HG02943 (cell line): Measurements from ENCODE around the gene CMIP.
"Not testable (repeated sequence)": the region's sequence is repeated elsewhere in the genome, so short reads cannot be mapped to it uniquely, and the experiment has no call there.

Experiments
- ATAC-seq: cut with Tn5 transposase; IDR thresholded peaks from one replicate; pipeline ENCODE4 v1.9.1; 2021; ENCODE audit warnings: mild to moderate bottlenecking, low read depth, moderate library complexity; ENCODE audit not compliant: unreplicated experiment

CMIP gene

GRCh38 chr16:81513204-81514040, 68.8 kb downstream of the CMIP start:
- ATAC-seq = no peak

- no peak for ATAC-seq
Observed at GRCh38 chr16:81514041-81514559, 69.5 kb downstream of the CMIP start.

DNA sequence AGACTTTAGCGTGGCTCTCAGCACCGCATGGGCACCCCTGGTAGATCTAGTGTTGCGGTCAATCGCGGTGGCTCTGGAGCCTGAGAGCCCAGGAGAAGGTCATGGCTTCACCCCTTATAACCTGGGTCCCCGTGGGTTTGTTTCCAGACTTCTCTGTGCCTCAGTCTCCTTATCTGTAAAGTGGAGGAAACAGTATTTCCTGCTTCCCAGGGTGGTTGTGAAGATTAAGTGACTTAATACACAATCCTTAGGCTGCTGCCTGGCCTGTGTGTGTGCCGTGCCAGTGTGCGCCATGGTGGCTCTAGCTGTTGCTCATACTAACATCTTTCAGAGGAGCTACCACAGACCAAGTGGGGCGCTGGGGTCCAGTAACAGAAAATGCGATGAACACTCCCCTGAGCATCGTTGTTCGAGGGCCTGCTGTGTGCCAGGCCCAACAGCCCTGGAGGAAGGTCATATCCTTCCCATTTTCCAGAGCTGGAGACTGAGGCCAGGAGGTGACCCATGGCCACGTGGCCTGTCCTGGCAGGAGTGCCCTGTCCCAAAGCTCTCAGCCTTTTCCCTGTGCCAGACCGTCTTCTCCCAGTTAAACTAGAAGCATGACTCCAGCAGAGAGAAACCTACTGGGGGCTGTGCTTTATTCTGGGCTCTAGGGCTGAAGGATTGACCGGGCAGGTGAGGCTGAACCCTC, 70.1 kb downstream of the CMIP start:
- ATAC-seq = no peak

- no peak for ATAC-seq
Observed at GRCh38 chr16:81515281-81515680, 70.7 kb downstream of the CMIP start.

- no peak for ATAC-seq
Observed at GRCh38 chr16:81515721-81516120, 71.1 kb downstream of the CMIP start.

DNA sequence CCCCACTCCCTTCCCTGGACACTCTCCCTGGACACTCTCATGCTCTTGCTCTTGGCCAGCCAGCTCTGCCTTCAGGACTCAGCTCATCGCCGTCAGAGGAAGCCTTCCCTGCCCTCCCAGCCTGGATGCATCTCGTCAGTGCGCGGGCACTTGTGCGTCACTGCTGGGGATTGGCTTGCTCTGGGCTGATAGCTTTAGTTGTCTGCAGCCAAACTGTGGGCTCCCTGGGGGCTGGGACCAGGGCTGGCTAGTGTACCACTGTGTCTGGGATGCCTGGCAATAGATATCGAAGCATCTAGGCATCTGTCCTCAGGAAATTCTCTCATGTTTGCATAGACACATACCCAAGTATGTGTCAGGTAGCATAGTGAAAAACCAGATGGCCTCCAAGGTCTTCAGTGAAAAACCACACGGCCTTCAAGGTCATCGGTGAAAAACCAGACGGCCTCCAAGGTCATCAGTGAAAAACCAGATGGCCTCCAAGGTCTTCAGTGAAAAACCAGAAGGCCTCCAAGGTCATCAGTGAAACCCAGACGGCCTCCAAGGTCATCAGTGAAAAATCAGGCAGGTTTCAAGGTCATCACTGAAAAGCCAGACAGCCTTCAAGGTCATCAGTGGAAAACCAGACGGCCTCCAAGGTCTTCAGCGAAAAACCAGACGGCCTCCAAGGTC, 72.0 kb downstream of the CMIP start:
- no peak for ATAC-seq

DNA sequence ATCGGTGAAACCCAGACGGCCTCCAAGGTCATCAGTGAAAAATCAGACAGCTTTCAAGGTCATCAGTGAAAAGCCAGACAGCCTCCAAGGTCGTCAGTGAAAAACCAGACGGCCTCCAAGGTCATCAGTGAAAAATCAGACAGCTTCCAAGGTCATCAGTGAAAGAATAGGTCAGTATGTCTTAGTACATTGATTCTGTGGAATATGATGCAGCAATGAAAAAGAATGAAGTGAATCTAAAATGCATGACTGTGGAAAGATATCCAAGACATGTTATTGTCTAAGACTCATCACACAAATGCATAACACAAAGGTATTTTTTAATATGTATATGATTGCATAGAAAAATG, 72.5 kb downstream of the CMIP start:
- no peak for ATAC-seq

- no peak for ATAC-seq
Observed at GRCh38 chr16:81517629-81518438, 73.2 kb downstream of the CMIP start.

GRCh38 chr16:81518439-81518757, 73.8 kb downstream of the CMIP start:
- no peak for ATAC-seq

GRCh38 chr16:81519301-81520150, 74.9 kb downstream of the CMIP start:
- ATAC-seq = no peak

GRCh38 chr16:81520151-81520470, 75.5 kb downstream of the CMIP start:
- ATAC-seq = no peak

DNA sequence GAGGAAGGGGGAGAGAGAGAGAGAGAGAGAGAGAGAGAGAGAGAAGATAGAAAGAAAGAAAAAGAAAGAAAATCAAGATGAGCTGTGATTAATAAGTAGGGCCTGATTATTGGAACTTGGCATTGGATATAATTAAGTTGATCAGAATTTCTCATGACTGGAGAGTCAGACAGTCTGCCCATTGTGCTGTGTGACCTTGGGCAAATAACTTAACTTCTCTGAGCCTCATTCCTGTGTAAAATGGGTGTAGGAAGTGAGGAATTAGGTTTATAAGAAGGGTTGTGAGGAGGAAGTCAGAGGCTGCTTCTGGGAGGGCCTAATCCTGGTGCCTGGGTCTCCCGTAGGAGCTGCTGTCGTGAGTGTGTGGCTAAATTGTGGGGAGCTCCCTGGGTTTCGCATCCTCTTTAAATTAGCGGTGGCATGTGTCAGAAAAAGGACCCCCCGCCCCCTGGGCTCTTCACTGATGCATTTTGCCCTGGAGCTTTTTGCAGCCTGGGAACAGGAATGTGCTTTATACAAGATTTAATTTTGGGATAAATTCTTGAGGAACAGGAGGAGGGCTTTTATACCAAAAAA, 76.0 kb downstream of the CMIP start:
- ATAC-seq = no peak

GRCh38 chr16:81521141-81521626, 76.6 kb downstream of the CMIP start:
- ATAC-seq = no peak

DNA sequence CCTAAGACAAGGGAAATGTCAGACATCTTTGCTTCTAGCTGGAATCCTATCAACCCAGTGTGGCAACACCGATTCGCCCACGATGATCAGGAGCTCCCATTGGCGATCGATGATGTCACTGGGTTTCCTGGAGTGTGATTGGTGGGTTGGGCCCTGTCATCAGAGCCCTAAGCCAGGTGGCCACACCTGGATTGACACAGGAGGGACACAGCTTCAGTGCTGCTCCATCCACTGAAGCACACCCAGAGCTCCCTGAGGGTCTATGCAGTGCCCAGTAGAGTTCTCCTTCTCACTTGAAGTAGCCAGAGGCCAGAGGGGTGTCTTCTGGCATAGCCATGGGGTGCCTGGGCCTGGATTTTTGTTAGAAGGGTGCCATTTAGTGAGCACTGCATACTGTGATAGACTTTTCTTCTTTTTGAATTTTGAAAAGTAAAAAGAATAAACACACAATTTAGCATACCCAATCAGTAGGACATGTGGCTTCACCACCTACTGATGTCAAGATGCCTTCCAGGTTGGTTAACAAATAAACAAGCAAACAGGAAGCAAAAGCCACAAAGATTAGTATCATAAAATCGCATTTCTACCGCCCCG, 77.6 kb downstream of the CMIP start:
- ATAC-seq = no peak

DNA sequence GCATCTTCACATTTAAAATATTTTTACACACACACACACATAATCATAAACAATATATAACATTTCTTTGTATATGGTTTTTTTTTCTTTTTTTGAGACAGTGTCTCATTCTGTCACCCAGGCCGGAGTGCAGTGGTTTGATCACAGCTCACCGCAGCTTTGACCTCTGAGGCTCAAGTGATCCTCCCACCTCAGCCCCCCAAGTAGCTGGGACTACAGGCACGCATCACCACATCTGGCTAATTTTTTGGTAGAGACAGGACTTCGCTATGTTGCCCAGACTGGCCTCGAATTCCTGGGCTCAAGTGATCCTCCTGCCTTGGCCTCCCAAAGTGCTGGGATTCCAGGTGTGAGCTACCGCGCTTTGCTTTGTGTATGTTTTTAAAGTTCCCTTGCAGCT, 78.2 kb downstream of the CMIP start:
- ATAC-seq = not testable (repeated sequence)

- ATAC-seq = no peak
Observed at GRCh38 chr16:81523387-81524115, 78.9 kb downstream of the CMIP start.

- no peak for ATAC-seq
Observed at GRCh38 chr16:81524382-81524781, 79.8 kb downstream of the CMIP start.

DNA sequence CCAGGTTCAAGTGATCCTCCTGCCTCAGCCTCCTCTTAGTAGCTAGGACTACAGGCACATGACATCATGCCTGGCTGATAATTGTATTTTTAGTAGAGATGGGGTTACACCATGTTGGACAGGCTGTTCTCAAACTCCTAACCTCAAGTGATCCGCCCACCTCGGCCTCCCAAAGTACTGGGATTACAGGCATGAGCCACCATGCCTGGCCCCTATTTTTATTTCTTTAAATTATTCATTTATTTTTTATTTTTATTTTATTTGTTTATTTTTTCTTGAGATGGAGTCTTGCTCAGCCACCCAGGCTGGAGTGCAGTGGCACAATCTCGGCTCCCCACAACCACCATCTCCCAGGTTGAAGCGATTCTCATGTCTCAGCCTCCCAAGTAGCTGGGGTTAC, 80.3 kb downstream of the CMIP start:
- ATAC-seq = not testable (repeated sequence)
